Endodermal cell (in vitro differentiated cells): ENCODE results near the gene PUS7. TPM values are rescaled to one million over a fixed set of nuclear protein-coding genes. Genes with fewer than 3 reads are reported as not detected.

Source experiments
- DNase-seq: peaks from one replicate; pipeline ENCODE4 v3.0.0-alpha.2; 2017
- H3K27ac ChIP-seq: 2 replicates; pipeline ENCODE4 v1.5.1; 2013; ENCODE audit warnings: mild to moderate bottlenecking, low read depth, low read length, moderate library complexity
- H3K27me3 ChIP-seq: 2 replicates; pipeline ENCODE4 v1.6.1; 2013; ENCODE audit warnings: mild to moderate bottlenecking, low read length, moderate library complexity; ENCODE audit not compliant: insufficient read depth, control insufficient read depth, poor library complexity, severe bottlenecking
- H3K36me3 ChIP-seq: 2 replicates; pipeline ENCODE4 v1.7.0; 2013; ENCODE audit warnings: mild to moderate bottlenecking, low read length, moderate library complexity; ENCODE audit not compliant: control insufficient read depth, insufficient read depth
- H3K4me1 ChIP-seq: one replicate; pipeline ENCODE4 v1.7.0; 2013; ENCODE audit warnings: low read length; ENCODE audit not compliant: control insufficient read depth, insufficient read depth
- H3K4me3 ChIP-seq: 2 replicates; pipeline ENCODE4 v1.5.1; 2013; ENCODE audit warnings: mild to moderate bottlenecking, low read length, moderate library complexity
- H3K9ac ChIP-seq: 2 replicates; pipeline ENCODE4 v1.6.1; 2013; ENCODE audit warnings: mild to moderate bottlenecking, low read length, moderate library complexity; ENCODE audit not compliant: poor library complexity, severe bottlenecking; ENCODE audit errors: extremely low read depth
- H3K9me3 ChIP-seq: 2 replicates; pipeline ENCODE4 v1.6.1; 2013; ENCODE audit warnings: mild to moderate bottlenecking, low read length, moderate library complexity; ENCODE audit not compliant: control insufficient read depth
- H3K27ac Mint-ChIP-seq: 2 replicates; pipeline ENCODE4 v1.8.0; 2020; ENCODE audit warnings: mixed read lengths
- H3K27me3 Mint-ChIP-seq: 2 replicates; pipeline ENCODE4 v1.8.0; 2021; ENCODE audit warnings: mild to moderate bottlenecking, mixed read lengths; ENCODE audit not compliant: insufficient read depth
- H3K36me3 Mint-ChIP-seq: 2 replicates; pipeline ENCODE4 v1.8.0; 2020; ENCODE audit warnings: low read depth, mixed read lengths
- H3K4me1 Mint-ChIP-seq: 2 replicates; pipeline ENCODE4 v1.8.0; 2020; ENCODE audit warnings: mixed read lengths
- H3K4me3 Mint-ChIP-seq: 2 replicates; pipeline ENCODE4 v1.8.0; 2020; ENCODE audit warnings: mild to moderate bottlenecking, moderate library complexity, mixed read lengths
- H3K9me3 Mint-ChIP-seq: 2 replicates; pipeline ENCODE4 v1.8.0; 2020; ENCODE audit warnings: mild to moderate bottlenecking, mixed read lengths
- CTCF ChIP-seq: fragments of 200-600 bp; sonication (generic); conservative IDR thresholded peaks from 2 replicates; pipeline ENCODE4 v1.5.0; 2021; ENCODE audit warnings: antibody characterized with exemption, mild to moderate bottlenecking
- WGBS, 2 experiments: methylation state at CpG; one replicate each; pipeline versions ENCODE4 v1.1.5 to v1.1.7; 2013; ENCODE audit warnings: missing lambda C conversion rate in 2 of 2, mixed read lengths in 1 of 2; ENCODE audit not compliant: insufficient coverage in 1 of 2, insufficient read length in 1 of 2; 5-methylcytosine and 5-hydroxymethylcytosine counted together
- total RNA-seq, 2 donors: library from RNA; stranded (reverse); fragmentation: NEBNext Ultra II Directional in 1 of 2; extraction: Animal tissue kit (Norgen Biotek cat#: 25700) in 1 of 2; gene quantifications; 2 replicates in 1 of 2; 3 replicates in 1 of 2; pipeline ENCODE4 v1.2.1, GENCODE V29; 2021

The PUS7 gene
- total RNA-seq, 2 donors from 2014 or later = 30.0 to 38.7 TPM

DNA sequence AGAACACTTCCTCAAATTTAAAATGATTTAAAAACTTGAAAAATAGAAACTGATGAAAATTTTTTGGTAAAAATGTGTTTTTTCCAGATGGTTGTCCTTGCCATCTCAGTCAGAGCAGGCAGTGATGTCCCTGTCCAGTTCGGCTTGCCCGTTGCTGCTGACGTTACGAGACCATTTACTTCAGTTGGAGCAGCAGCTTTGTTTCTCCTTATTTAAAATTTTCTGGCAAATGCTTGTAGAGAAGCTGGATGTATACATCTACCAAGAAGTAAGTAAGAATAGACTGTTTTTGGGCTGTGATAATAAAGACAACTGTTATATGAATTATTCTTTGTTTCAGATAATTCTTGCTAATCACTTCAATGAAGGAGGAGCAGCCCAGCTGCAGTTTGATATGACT lies 43.1 kb upstream of the PUS7 start:
- 96 to 98% methylated on average over 4 of the region's 4 CpGs for whole genome bisulfite sequencing, 2 experiments
- H3K36me3 ChIP-seq = peaks cover 81% of the 10 kb centered on the region

DNA sequence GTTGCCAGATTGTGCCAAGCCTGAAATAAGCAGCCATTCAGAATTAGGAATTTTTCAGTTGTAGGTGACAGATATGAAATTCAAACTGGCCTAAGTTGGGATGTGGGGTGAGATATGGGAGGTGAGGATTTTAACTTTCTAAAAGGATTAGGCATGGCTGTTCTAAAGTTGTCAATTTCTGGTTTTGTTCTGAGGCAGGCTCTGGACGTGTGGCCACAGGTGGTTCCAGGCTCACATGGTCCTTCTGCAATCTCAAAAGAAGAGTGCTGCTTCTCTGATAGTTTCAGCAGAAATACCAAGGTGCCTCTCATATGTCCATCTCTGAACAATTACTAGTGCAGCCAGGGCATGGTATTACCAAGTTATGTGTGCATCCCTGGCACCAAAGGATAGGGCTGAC lies 37.9 kb upstream of the PUS7 start:
- Mint-ChIP-seq H3K36me3 (peaks cover 62% of the 10 kb centered on the region), H3K9me3 (no peaks in the 10 kb centered on the region), H3K27me3 (no peaks in the 10 kb centered on the region), H3K4me1 (no peaks in the 10 kb centered on the region), H3K27ac (no peak overlapping the region), H3K4me3 (no peak overlapping the region)
- H3K4me1 ChIP-seq = no peaks in the 10 kb centered on the region
- no peak overlapping the region for H3K27ac ChIP-seq
- DNase-seq = no peak
- H3K27me3 ChIP-seq = no peaks in the 10 kb centered on the region
- peaks cover 77% of the 10 kb centered on the region for H3K36me3 ChIP-seq
- no peak for TF ChIP-seq CTCF
- no peak overlapping the region for H3K9ac ChIP-seq
- no peaks in the 10 kb centered on the region for H3K9me3 ChIP-seq
- no peak overlapping the region for H3K4me3 ChIP-seq
- WGBS, 2 experiments = 92 to 100% methylated on average over 1 of the region's 1 CpG

More for the DNA sequence above, 43.1 kb upstream of the PUS7 start:
- DNase-seq = no peak
- Mint-ChIP-seq H3K27me3 (no peaks in the 10 kb centered on the region), H3K9me3 (no peaks in the 10 kb centered on the region), H3K36me3 (peaks cover 57% of the 10 kb centered on the region), H3K4me3 (no peak overlapping the region), H3K27ac (no peak overlapping the region), H3K4me1 (no peaks in the 10 kb centered on the region)
- Histone ChIP-seq H3K27ac (no peak overlapping the region), H3K4me1 (no peaks in the 10 kb centered on the region), H3K9me3 (no peaks in the 10 kb centered on the region), H3K4me3 (no peak overlapping the region), H3K27me3 (no peaks in the 10 kb centered on the region), H3K9ac (no peak overlapping the region)
- no peak for TF ChIP-seq CTCF

DNA sequence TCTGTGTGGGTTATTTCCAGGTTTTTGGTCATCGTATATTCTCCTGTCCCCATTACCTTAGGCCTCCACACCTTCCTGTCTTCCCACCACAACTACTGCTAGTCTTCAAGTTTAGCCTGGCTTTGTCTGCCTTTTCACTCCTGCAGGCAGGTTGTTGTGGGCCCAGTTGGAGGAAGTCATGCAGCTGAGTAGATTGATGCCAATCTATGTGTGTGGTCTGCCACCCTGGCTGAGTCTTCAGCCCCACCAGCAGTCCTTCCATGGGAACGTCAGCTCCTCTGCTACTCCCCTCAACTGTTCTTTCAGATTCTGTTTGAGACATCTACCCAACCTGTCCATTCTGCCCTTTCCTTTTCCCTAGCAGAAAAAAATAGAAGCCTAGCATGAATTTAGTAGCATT lies 16.3 kb upstream of the PUS7 start:
- H3K4me1 ChIP-seq = no peaks in the 10 kb centered on the region
- H3K4me3 ChIP-seq = no peak overlapping the region
- H3K36me3 Mint-ChIP-seq = peaks cover 45% of the 10 kb centered on the region
- no peaks in the 10 kb centered on the region for H3K27me3 Mint-ChIP-seq
- H3K9ac ChIP-seq = no peak overlapping the region
- H3K4me3 Mint-ChIP-seq = no peak overlapping the region
- H3K9me3 ChIP-seq = no peaks in the 10 kb centered on the region
- H3K27ac ChIP-seq = no peak overlapping the region
- 97% methylated on average over 1 of the region's 2 CpGs; no CpG with 5 or more reads in 1 of the 2 experiments for WGBS, 2 experiments
- no peaks in the 10 kb centered on the region for H3K27me3 ChIP-seq
- no peak for TF ChIP-seq CTCF
- H3K27ac Mint-ChIP-seq = no peak overlapping the region
- no peaks in the 10 kb centered on the region for H3K9me3 Mint-ChIP-seq
- peaks cover 69% of the 10 kb centered on the region for H3K36me3 ChIP-seq
- peaks cover 1% of the 10 kb centered on the region for H3K4me1 Mint-ChIP-seq
- no peak for DNase-seq
